HG02678 (cell line): ENCODE results near the gene SLC26A1.
"Not testable (repeated sequence)": the region's sequence is repeated elsewhere in the genome, so short reads cannot be mapped to it uniquely, and the experiment has no call there.

Experiments used
- ATAC-seq: cut with Tn5 transposase; IDR thresholded peaks from one replicate; pipeline ENCODE4 v1.9.1; 2021; ENCODE audit warnings: mild to moderate bottlenecking, moderate library complexity; ENCODE audit not compliant: unreplicated experiment

The SLC26A1 gene

DNA sequence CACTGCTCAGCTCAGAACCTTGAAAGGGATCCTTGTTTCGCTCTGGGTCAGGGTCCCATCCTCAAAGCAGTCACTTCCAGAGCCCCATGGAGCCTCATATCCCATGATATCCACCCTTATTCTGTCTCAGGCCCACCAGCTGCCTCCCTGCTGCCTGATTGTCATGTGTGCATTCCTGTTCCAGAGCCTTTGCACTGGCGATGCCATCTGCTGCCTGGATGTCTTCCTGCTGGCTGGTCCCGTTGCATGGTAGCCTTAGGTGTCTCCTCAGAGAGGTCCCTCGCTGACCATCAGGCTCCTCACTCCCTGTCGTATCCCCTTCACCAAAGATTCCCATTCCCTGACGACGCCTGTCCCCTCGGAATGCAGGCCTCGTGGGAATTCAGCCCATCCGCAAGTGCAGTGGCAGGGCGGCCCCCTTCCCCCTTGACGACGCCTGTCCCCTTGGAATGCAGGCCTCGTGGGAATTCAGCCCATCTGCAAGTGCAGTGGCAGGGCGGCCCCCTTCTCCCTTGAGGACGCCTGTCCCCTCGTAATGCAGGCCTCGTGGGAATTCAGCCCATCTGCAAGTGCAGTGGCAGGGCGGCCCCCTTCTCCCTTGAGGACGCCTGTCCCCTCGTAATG is 6.1 kb upstream of the SLC26A1 start:
- not testable (repeated sequence) for ATAC-seq

DNA sequence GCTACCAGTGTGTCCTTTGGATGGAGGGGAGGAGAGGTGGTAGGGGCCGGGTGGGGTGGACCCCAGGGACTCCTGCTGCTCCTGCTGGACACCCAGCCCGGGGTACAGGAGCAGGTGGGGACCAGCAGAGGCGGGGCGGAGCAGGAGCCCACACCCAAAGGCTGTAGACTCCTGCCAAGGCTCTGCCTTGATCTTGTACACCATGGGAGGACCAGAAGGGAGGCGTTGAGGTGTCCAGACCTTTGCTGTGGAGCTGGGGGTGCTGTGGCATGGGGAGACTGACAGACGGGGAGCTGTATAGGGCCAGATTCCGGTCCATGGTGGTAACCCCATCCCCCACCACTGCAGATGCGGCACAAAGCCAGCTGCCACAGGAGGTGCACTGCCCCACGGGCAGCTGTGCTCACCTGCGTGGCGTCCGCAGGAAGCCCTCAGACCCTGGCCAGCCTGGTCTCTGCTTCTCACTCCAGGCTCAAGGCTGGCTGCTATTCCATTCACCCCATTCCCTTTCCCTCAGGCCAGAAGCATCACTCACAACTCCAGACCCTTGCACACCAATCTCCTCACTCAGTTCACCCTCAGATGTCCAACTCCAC is 5.0 kb upstream of the SLC26A1 start:
- ATAC-seq: no peak

DNA sequence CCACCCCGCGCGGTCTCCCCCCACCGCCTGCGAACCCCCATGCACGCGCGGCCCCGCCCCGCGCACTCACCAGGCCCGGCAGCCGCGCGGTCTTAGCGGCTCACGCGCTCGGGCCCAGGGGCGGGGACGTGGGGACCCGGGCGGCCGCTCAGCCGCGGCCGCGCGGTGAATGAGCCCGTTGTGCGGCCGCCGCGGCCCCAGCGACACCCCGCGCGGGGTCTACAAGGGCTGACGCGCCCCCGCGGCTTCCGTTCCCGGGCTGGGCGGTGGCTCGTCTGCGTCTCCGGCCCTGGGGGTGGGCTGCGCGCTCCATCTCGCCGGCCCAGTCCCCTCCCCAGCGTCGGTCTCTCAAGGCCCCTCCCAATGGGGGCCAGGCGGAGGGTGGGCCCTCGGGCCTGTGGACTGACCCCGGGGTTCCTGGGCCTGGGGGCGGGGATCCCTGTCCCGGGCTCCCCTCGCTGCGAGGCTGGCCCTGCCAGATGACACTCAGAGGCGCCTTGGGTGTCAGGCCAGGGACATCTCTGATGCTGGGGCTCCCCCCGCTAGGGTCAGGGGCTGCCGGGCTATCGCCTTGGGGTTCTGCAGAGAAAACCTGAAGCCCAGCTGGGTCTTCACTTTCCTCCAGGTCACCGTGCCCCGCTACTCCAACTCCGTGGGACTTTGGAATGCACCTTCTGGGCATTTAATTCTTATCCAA is 4.3 kb upstream of the SLC26A1 start:
- ATAC-seq: no peak

DNA sequence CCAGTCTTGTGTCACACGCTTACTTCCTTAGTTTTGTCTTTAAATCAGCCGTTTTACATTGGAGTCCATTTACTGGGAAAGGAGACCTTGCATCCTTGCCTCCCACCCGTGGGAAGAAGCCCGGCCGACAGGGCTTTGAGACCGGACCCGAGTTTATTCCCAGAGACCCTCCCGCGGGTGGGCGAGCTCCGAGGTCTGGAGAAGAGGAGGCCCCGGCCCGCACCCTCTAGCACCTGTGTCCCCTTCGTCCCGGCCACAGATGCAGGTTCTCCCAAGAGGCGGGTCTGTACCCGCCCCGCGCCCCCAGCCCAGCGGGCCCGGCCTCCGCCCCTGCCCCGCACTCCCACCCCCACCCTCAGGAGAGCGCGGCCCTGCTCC is 3.8 kb upstream of the SLC26A1 start:
- no peak for ATAC-seq

DNA sequence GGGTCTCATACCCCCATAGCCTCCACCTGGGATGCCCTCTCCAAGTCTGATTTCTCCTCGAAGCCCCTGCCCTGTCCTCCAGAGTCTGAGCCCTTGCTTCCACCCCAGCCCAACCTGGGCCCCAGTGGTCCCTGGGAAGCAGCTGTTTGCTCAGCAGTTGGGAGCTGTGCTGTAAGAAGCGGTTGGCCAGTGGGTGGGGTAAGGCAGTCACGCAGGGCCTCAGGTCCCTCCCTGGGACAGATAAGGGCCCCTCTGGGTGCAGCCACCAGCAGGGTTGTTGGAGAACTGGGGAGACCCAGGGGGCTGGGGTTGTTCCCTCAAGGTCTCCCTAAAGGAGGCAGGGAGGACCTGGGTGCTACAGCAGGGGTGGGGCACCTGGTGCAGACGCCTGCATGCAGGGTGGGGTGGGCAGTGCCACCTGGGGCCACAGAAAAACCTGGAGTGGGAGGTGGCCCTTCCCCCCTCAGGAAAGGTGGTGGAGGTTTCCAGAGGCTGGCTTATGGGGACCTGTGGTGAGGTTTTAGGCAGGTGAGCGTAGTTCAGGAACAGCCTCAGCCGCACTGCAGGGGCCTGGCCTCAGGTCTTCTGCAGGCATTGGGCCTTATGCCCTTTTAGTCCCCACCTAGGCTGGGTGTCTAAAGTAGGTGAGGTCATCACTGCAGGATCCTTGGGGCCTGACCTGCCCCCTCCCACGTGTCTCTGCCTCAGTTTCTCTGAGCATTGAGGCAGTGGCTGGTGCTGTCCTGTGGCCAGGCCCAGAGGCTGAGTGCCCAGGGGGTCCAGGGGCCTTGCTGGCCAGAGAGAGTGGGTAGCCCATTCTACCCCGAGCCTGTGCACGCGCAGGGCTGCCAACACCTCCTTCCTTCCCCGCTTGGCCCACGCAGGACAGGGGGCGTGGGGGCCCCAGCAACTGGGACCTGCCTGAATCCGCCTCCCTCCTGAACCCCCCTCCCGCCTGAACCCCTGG is 3.1 kb upstream of the SLC26A1 start:
- ATAC-seq: no peak

DNA sequence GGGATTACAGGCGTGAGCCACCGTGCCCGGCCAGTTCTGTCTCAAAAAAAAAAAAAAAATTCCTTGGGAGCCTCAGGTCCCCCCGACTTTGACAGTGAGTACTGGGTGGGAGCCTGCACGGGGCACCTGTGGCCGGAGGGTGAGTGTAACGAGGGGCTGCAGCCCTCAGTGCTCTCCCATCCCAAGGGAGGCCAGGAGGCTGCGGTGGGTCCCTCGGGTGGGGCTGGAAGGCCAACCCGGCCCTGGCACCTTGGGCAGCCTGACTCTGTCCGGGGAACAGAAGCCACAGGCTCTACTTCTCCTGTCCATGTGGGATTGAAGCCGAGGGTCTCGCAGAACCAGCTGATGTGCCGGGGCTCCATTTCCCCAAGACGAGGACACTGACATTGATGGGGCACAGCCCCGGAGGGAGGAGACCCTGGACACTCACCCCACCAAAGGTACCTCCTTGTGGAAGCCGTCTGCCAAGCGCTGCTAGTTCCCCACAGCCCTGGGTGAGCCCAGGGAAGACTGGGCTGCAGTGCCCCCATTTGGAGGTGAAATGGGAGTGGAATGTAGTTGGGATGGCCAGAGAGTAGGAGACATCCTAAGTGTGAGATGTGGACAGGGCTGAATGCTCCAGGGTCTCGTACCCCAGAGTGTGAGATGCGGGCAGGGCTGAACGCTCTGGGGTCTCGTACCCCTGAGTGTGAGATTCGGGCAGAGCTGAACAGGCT is 2.3 kb upstream of the SLC26A1 start:
- no peak for ATAC-seq

DNA sequence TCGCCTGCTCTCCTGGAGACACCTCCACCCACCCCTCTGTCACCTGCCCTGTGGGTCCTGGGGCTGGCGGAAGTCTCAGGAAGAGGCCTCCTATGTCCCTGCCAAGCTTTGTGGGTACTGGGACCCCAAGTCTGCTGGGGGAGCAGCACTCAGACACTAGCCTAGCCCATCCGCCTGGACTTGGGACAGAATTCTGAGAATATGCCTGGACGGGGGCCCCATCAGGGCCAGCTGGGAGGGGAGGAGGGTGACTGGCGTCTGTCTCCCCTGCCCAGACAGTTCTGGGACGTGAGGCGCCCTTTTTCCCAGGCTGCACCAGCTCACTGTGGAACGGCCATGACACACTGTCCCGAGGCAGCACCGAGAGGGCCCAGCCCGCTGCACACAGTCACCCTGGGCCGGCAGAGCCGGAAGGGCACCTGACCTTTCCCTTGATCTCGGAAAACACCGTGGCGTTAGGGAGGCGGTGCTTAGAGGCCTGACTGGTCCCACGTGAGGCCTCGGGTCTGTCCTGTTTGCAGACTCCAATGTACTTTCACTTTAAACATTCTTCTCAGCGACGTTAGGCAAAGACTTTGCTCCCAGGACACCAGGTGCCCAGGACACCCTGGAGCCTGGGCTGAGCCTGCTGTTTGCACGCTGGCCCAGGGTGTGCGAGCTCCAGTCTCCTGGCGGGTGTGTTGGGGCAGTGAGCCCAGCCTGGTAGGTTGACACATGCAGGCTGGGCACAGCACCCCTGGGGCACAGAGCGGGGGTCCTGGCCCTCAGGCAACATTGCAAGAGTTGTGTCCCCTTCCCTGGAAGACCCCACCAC is 700 bp downstream of the SLC26A1 start:
- no peak for ATAC-seq

DNA sequence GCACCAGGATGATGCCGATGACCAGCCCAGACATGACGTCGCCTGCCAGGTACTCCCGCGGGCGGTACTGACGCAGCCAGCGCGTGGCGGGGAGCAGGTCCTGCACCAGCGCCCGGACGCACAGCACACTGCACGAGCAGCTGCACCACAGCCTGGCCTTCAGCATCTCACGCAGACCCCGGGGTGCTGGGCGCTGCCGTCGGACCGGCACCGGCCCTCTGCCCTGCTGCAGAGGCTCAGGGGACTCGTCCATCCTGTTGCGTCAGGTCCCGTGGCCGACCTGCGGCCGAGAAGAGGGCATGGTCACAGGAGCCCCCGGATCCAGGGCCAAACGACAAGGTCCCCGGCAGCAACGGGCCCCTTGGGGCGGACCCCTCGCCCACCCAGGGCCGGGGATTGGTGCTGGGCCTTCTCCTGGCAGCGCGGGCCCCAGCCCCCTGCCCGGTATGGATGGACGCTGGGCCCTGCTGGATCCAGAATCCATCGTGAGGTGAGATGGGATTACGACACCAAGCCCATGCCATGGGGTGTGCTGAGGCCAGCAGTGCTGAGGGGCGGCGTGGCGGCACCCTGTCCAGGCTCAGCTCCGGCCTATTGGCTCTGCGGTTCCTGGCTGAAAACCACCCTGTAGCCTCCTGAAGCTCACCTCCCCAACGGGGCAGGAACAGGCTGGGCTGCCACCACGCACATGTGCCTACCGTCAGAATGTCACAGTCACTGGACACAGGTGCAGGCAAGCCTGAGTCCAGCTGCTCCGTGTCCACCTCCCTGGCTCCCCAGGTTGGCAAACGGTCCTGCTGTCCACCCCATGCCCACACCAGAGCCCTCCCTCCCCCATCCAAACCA is 1.5 kb downstream of the SLC26A1 start:
- ATAC-seq: no peak

DNA sequence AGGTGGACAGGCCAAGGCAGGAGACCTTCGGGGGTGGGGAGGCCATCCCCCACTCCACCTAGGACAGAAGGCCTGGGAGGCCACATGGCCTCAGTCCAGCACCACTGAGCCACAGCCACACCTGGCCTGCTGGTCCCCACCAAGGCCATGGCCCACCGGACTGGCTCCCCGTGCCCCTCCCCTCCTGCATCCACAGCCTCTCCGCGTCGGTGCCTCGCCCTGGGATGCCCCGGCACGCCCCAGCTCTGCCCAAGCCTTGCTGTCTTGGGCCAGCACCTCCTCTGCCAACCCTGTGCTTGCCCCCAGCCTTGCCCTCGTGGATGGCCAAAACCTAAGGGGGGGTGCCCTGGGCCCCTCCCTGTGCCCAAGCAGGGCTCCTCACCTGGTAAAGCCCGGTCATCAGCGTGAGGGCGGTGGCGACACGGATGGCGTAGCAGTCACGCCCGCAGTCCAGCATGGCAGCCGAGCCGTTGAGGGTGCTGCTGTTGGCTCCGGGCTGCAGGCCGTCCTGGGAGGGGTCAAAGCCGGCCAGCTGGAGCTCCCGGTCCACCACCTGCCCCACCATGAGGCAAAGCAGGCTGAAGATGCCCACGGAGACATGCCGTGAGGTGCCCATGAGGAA is 2.3 kb downstream of the SLC26A1 start:
- ATAC-seq: no peak

DNA sequence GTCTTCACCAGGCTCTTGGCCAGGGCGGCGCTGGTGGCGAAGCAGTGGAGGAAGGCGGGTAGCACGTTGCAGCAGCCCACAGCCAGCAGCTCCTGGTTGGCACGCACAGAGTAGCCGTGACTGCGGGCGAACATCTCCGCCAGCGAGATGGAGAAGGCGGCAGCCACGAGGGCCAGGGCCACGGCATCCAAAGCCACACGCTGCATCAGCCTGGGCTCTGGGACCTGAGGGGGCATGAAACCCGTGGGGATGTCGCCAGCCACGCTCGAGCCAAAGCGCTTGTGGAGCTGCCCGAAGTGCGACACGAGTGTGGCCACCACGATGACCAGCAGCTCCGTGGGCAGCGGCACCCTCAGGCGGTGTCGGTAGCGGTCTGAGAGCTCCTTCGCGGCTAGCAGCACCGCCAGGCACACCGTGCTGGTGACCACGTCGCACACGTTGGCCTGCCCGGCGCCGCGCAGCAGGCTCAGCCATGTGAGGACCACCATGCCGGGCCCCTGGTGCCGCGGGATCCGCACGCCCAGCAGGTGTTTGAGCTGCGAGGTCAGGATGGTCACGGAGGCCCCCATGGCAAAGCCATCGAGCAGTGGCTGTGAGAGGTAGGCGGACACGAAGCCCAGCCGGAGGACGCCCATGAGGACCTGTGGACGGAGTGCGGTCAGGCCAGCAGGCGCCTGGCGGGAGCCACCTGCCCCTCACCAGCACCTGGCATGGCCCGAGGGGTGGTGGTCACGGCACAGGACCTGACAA is 3.3 kb downstream of the SLC26A1 start:
- no peak for ATAC-seq

DNA sequence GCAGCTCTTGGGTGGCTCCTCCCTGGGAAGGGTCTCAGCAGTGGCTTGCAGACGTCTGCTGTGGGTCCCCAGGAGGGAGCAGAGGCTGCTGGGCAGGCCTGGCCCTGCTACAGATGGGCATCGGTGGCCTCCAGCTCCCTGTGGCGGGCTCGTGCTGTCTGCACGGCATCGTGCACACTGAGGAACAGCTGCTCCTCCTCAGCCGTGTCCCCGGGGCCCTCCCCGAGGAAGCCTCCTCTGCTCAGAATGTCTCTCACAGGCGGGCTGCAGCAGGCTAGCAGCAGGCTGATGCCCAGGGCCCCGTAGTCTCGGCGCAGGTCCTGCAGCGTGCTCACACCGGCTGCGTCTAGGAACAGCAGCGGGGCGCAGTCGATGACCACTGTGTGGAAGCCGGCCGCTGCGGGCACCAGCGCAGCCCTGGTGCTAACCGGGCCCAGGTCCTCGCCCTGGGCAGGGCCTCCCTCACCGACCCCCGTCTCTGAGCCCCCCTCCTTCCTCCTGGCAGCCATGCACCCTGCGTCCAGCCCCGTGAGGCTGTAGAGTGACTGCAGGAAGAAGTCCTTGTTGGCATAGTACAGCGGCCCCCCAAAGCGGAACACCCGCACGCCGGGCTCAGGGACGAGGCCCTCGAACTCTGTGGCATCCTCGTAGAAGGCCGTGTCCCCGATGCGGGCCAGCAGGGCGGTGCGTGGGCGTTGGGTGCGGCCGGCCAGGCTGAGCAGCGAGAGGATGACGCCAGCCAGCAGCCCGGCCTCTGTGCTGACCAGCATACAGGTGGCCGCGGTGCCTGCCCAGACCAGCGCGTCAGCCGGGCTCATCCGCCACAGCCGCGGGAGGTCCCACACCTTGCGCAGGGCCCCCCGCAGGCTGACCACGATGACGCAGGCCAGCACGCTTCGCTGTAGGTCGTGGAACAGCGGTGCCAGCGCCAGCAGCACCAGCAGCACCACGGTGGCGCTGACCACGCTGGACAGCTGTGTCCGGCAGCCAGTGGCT is 4.2 kb downstream of the SLC26A1 start:
- ATAC-seq: no peak

DNA sequence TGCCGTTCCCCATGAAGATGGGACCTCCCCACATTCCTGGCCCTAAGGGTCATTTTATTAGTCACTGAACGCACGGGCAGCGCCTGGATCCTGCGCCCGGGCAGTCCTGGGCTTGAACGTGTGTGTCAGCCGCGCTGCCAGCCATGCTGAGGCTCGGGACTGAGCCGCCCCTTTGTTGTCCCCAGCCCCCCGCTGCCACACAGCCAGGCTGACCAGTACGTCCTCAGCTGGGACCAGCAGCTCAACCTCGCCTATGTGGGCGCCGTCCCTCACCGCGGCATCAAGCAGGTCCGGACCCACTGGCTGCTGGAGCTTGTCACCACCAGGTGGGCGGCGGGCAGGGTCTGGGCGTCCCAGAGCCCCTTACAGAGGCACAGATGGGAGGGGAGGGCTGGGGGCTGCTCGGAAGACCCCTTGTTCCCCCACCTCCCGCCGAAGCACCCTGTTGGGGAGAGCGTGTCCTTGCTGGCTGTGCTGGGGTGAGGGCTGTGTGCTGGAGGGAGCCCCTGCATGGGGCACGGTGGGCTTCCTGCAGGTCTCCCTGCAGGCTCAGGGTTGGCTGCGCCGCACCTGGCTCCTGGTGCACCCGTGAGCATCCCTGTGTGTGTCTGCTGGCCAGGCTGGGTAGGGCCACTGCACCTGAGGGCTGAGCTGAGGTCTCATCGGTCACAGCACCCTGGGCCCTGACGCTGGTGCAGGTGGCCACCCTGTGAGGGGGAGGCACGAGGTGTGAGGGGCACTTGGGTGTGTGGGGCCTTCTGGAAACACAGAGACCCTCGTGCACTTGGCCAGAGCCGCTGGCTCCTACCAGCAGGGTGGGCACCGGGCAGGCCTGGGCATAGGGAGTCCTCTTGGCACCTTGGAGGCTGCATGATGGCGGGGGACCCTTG is 5.3 kb downstream of the SLC26A1 start:
- no peak for ATAC-seq

DNA sequence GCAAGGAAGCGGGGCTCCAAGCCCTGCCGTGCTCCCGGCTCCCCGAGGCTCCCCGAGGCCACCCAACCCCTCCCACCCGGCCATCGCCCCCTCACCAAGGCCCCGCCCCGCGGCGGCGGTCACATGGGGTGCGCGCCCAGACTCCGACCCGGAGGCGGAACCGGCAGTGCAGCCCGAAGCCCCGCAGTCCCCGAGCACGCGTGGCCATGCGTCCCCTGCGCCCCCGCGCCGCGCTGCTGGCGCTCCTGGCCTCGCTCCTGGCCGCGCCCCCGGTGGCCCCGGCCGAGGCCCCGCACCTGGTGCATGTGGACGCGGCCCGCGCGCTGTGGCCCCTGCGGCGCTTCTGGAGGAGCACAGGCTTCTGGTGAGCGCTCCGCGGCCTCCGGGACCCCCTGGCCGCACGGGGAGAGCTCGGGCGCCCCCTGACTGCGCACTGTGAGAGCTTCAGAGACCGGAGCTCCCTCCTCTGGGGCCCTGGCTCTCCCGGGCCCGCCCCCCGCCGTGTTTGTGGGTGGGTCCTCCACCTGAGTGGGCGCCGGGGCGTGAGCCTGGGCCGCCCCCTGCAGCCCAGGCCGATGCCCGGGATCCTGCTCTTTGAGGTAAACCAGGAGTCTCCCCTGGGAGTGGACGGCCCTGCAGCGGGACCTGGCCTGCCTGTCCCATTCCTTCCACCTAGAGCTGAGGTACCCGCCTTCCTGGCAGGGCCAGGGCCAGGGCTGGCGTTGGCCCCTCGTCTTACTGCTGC is 6.2 kb downstream of the SLC26A1 start, which contains the start of gene IDUA:
Gene IDUA (plus strand): TSS at position 166 of the 745 bp plus-strand sequence. CDS start 41 bp downstream, at position 207.
- peak; percentile 81 for ATAC-seq

DNA sequence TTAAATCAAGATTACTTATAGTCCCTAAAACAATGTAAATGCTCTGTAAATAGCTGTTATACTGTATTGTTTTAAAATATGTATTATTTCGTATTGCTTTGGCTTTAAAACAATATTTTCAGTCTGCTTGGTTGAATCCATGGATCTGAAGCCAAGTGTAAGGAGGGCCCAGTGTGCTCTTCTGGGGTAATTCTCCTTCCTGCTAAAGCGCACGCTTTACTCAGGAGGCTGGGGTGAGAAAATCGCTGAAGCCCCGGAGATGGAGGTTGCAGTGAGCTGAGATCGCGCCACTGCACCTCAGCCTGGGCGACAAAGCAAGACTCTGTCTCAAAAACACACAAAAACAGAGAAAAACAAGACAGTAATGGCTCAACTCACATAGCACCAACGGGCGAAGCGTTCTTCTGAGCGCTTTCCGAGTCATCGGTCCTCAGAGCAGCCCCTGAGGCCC is 6.8 kb downstream of the SLC26A1 start:
- peak; percentile 19 for ATAC-seq
